ENCODE results near the gene CCDC183. TPM values are rescaled to one million over a fixed set of nuclear protein-coding genes. Genes with fewer than 3 reads are reported as not detected.

Gene CCDC183
- total RNA-seq, 1 donor = not detected

DNA sequence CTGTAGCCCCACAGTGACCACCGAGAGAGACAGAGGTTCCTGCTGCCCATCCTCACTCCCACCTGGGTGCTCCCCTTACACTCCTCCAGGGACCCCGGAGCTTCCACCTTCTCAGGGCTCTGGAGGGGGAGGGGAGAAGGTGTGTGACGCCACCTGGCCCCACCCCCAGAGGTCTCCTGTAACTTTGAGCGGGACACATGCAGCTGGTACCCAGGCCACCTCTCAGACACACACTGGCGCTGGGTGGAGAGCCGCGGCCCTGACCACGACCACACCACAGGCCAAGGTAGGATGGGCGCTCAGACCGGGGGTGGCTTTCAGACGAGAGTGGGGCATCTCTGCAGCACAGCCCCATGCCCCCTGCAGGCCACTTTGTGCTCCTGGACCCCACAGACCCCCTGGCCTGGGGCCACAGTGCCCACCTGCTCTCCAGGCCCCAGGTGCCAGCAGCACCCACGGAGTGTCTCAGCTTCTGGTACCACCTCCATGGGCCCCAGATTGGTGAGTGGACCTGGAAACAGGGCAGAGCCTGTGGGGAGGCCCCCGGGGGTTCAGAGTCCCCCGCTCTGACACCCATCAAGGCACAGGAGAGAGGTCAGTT is 60.5 kb downstream of the CCDC183 start:
- no peak for DNase-seq (ENCODE audit: low read depth)
- no peak overlapping the region for H3K4me3 ChIP-seq (ENCODE audit: low read depth, low read length)
- TF ChIP-seq, protein P1, sequence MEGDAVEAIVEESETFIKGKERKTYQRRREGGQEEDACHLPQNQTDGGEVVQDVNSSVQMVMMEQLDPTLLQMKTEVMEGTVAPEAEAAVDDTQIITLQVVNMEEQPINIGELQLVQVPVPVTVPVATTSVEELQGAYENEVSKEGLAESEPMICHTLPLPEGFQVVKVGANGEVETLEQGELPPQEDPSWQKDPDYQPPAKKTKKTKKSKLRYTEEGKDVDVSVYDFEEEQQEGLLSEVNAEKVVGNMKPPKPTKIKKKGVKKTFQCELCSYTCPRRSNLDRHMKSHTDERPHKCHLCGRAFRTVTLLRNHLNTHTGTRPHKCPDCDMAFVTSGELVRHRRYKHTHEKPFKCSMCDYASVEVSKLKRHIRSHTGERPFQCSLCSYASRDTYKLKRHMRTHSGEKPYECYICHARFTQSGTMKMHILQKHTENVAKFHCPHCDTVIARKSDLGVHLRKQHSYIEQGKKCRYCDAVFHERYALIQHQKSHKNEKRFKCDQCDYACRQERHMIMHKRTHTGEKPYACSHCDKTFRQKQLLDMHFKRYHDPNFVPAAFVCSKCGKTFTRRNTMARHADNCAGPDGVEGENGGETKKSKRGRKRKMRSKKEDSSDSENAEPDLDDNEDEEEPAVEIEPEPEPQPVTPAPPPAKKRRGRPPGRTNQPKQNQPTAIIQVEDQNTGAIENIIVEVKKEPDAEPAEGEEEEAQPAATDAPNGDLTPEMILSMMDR (IDR thresholded peaks at IDR 0.05; ENCODE audit: insufficient read depth, low read length) = no peak

DNA sequence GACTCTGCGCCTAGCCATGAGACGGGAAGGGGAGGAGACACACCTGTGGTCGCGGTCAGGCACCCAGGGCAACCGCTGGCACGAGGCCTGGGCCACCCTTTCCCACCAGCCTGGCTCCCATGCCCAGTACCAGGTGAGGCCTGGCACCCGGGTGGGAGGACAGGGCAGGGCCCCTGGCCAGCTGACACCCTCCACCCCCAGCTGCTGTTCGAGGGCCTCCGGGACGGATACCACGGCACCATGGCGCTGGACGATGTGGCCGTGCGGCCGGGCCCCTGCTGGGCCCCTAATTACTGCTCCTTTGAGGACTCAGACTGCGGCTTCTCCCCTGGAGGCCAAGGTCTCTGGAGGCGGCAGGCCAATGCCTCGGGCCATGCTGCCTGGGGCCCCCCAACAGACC is 61.0 kb downstream of the CCDC183 start:
- TF ChIP-seq, protein P1 (IDR thresholded peaks at IDR 0.05; ENCODE audit: insufficient read depth, low read length) = no peak

More for the DNA sequence above, 61.0 kb downstream of the CCDC183 start:
- DNase-seq (ENCODE audit: low read depth) = no peak
- no peak overlapping the region for H3K4me3 ChIP-seq (ENCODE audit: low read depth, low read length)

Small RNA genes lying within 50 kb of the gene (small RNA-seq; reads per million reads assigned to genes)
- gene AL355987.2 = not detected
- not detected for gene ATP6V1G1P3
- not detected for gene MIR4292
- gene MIR6722 = not detected

Other genes with a start within 250 kb of the CCDC183 start
- gene EGFL7, start 133.4 kb upstream of the CCDC183 start, total RNA-seq (ENCODE audit: low replicate concordance) = 2.4 and 5.6 TPM in 2 replicates
- 6.2 and 29.0 TPM in 2 replicates for gene AGPAT2, start 108.9 kb upstream of the CCDC183 start, total RNA-seq (ENCODE audit: low replicate concordance)
- gene DIPK1B, start 83.8 kb upstream of the CCDC183 start, total RNA-seq (ENCODE audit: low replicate concordance) = 0.45 and 0.98 TPM in 2 replicates
- not detected in 2 replicates for gene LCN10, start 53.4 kb upstream of the CCDC183 start, total RNA-seq (ENCODE audit: low replicate concordance)
- gene LCN6, start 47.8 kb upstream of the CCDC183 start, total RNA-seq (ENCODE audit: low replicate concordance) = not detected in 2 replicates
- not detected in 2 replicates for gene LCN8, start 38.1 kb upstream of the CCDC183 start, total RNA-seq (ENCODE audit: low replicate concordance)
- gene LCN15, start 31.8 kb upstream of the CCDC183 start, total RNA-seq (ENCODE audit: low replicate concordance) = not detected in 2 replicates
- 9.4 and 30.8 TPM in 2 replicates for gene TMEM141, start 5.0 kb upstream of the CCDC183 start, total RNA-seq (ENCODE audit: low replicate concordance)
- 49.8 and 62.0 TPM in 2 replicates for gene RABL6, start 11.6 kb downstream of the CCDC183 start, total RNA-seq (ENCODE audit: low replicate concordance)
- gene AJM1, start 46.1 kb downstream of the CCDC183 start, total RNA-seq (ENCODE audit: low replicate concordance) = 1.1 and 1.3 TPM in 2 replicates
- gene PHPT1, start 53.1 kb downstream of the CCDC183 start, total RNA-seq (ENCODE audit: low replicate concordance) = 28.7 and 83.2 TPM in 2 replicates
- gene MAMDC4, start 56.0 kb downstream of the CCDC183 start, total RNA-seq (ENCODE audit: low replicate concordance) = 0.81 TPM in 1 of 2 replicates, not detected in the other
- 83.0 and 248 TPM in 2 replicates for gene EDF1, start 70.0 kb downstream of the CCDC183 start, total RNA-seq (ENCODE audit: low replicate concordance)
- gene TRAF2, start 90.2 kb downstream of the CCDC183 start, total RNA-seq (ENCODE audit: low replicate concordance) = 5.6 and 7.9 TPM in 2 replicates
- gene FBXW5, start 148.4 kb downstream of the CCDC183 start, total RNA-seq (ENCODE audit: low replicate concordance) = 52.6 and 139 TPM in 2 replicates
- 0.36 TPM in 1 of 2 replicates, not detected in the other for gene C8G, start 148.9 kb downstream of the CCDC183 start, total RNA-seq (ENCODE audit: low replicate concordance)
- not detected in 2 replicates for gene LCN12, start 155.9 kb downstream of the CCDC183 start, total RNA-seq (ENCODE audit: low replicate concordance)
- 27.6 and 32.8 TPM in 2 replicates for gene PTGDS, start 181.2 kb downstream of the CCDC183 start, total RNA-seq (ENCODE audit: low replicate concordance)
- gene LCNL1, start 186.7 kb downstream of the CCDC183 start, total RNA-seq (ENCODE audit: low replicate concordance) = 0.54 and 15.3 TPM in 2 replicates
- 7.1 and 18.3 TPM in 2 replicates for gene PAXX, start 196.1 kb downstream of the CCDC183 start, total RNA-seq (ENCODE audit: low replicate concordance)
- 4.3 and 5.2 TPM in 2 replicates for gene CLIC3, start 200.2 kb downstream of the CCDC183 start, total RNA-seq (ENCODE audit: low replicate concordance)
- gene ABCA2, start 231.9 kb downstream of the CCDC183 start, total RNA-seq (ENCODE audit: low replicate concordance) = 21.0 and 25.0 TPM in 2 replicates
- gene FUT7, start 235.8 kb downstream of the CCDC183 start, total RNA-seq (ENCODE audit: low replicate concordance) = not detected in 2 replicates
- gene NPDC1, start 249.8 kb downstream of the CCDC183 start, total RNA-seq (ENCODE audit: low replicate concordance) = 23.8 and 31.6 TPM in 2 replicates

All from fibroblast of the aortic adventitia (primary cell).